ENCODE measurements around the gene RUSC1. TPM values are rescaled to one million over a fixed set of nuclear protein-coding genes. Genes with fewer than 3 reads are reported as not detected.

The RUSC1 gene
- total RNA-seq, 1 experiment from 2014 or later = 44.4 TPM

- H3K9me3 ChIP-seq = no peaks in the 10 kb centered on the region
- peaks cover 17% of the 10 kb centered on the region for H3K4me1 Mint-ChIP-seq (ENCODE audit: low read depth, unreplicated experiment)
- peak overlapping the region; percentile 87 for H3K4me3 ChIP-seq (ENCODE audit: low read depth, low read length)
- H3K4me3 Mint-ChIP-seq (ENCODE audit: unreplicated experiment) = peak overlapping the region; percentile 47
- no peaks in the 10 kb centered on the region for H3K27me3 ChIP-seq (replicated peaks; ENCODE audit: control insufficient read depth, insufficient read depth, low read length)
- TF ChIP-seq, protein P1, sequence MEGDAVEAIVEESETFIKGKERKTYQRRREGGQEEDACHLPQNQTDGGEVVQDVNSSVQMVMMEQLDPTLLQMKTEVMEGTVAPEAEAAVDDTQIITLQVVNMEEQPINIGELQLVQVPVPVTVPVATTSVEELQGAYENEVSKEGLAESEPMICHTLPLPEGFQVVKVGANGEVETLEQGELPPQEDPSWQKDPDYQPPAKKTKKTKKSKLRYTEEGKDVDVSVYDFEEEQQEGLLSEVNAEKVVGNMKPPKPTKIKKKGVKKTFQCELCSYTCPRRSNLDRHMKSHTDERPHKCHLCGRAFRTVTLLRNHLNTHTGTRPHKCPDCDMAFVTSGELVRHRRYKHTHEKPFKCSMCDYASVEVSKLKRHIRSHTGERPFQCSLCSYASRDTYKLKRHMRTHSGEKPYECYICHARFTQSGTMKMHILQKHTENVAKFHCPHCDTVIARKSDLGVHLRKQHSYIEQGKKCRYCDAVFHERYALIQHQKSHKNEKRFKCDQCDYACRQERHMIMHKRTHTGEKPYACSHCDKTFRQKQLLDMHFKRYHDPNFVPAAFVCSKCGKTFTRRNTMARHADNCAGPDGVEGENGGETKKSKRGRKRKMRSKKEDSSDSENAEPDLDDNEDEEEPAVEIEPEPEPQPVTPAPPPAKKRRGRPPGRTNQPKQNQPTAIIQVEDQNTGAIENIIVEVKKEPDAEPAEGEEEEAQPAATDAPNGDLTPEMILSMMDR (IDR thresholded peaks at IDR 0.05; ENCODE audit: insufficient read depth in 1 of 2, low read depth in 1 of 2, low read length in 1 of 2, severe bottlenecking in 1 of 2, unreplicated experiment in 1 of 2) = peak; percentile 43 to 63
- no peaks in the 10 kb centered on the region for H3K9me3 Mint-ChIP-seq (ENCODE audit: unreplicated experiment)
- POLR2A ChIA-PET = interaction anchor here (0.5 to 1.0 kb wide), 3 partner anchors 45 to 656 kb away, joined by 3 to 6 read pairs (median 3); partner anchors contain the start of gene KHDC4
- H3K36me3 Mint-ChIP-seq (ENCODE audit: insufficient read depth, unreplicated experiment) = peaks cover 27% of the 10 kb centered on the region
- DNase-seq = peak; percentile 83 to 87
- CTCF ChIA-PET = interaction anchor here (0.6 to 1.4 kb wide), 8 partner anchors 16 to 472 kb away, joined by 3 to 20 read pairs (median 5); partner anchors contain the start of genes FDPS and SCAMP3
- intact Hi-C loops (cut with micrococcal nuclease; ENCODE audit: unreplicated experiment) = loop anchor here (1.0 kb wide), 3 partner anchors 28 to 45 kb away; partner anchors contain the start of gene FDPS
- no TSS peak for BruUV-seq (replicated peaks)
- no peaks in the 10 kb centered on the region for H3K27me3 Mint-ChIP-seq (ENCODE audit: insufficient read depth, unreplicated experiment)
- H3K36me3 ChIP-seq (ENCODE audit: control insufficient read depth, insufficient read depth, low read length) = peaks cover 2% of the 10 kb centered on the region; the same call in 1 of the 2 replicates
- no peak overlapping the region for H3K27ac Mint-ChIP-seq (ENCODE audit: unreplicated experiment)
- H3K4me1 ChIP-seq = 0 out of 2 replicates have a peak, but pooled peaks cover 8% of the 10 kb centered on the region
Measured at GRCh38 chr1:155277902-155278688, 42.6 kb upstream of the RUSC1 start.

DNA sequence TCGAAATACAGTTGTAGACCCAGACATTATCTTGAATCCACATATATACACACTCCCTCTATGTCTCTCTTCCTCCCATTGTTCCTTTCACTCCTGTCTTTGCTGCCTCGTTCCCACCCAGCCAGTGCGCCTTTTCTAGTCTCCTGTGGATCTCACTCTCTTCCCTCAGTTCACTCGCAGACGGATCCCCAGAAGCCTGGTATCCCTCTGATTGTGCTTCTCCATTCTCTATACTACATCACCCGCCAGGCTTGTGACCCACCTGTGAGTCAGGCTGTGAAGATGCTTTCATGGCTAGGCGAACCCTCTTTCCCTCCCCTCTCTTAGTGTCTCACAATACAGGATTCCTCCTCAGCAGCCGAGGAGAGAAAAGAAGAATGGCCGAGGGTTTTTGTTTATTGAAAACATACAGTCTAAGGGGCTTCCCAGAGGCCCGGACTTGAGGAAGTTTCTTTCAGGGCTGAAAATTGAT is 42.0 kb upstream of the RUSC1 start:
- intact Hi-C loops (cut with micrococcal nuclease; ENCODE audit: unreplicated experiment) = loop anchor here (1.0 kb wide), 2 partner anchors 28 to 30 kb away; partner anchors contain the start of gene FDPS
- H3K27ac Mint-ChIP-seq (ENCODE audit: unreplicated experiment) = no peak overlapping the region
- peaks cover 17% of the 10 kb centered on the region for H3K4me1 Mint-ChIP-seq (ENCODE audit: low read depth, unreplicated experiment)
- no peak for DNase-seq
- POLR2A ChIA-PET = interaction anchor here (1.0 kb wide), 1 partner anchor 44 kb away, joined by 3 read pairs; no protein-coding TSS in a partner anchor
- Histone ChIP-seq H3K9me3 (no peaks in the 10 kb centered on the region), H3K4me1 (0 out of 2 replicates have a peak, but pooled peaks cover 7% of the 10 kb centered on the region), H3K4me3 (ENCODE audit: low read depth, low read length) (peak overlapping the region; percentile 87), H3K36me3 (ENCODE audit: control insufficient read depth, insufficient read depth, low read length) (peaks cover 2% of the 10 kb centered on the region; the same call in 1 of the 2 replicates), H3K27me3 (replicated peaks; ENCODE audit: control insufficient read depth, insufficient read depth, low read length) (no peaks in the 10 kb centered on the region)
- no peaks in the 10 kb centered on the region for H3K27me3 Mint-ChIP-seq (ENCODE audit: insufficient read depth, unreplicated experiment)
- TF ChIP-seq, protein P1 (IDR thresholded peaks at IDR 0.05; ENCODE audit: insufficient read depth in 1 of 2, low read depth in 1 of 2, low read length in 1 of 2, severe bottlenecking in 1 of 2, unreplicated experiment in 1 of 2) = no peak
- H3K9me3 Mint-ChIP-seq (ENCODE audit: unreplicated experiment) = no peaks in the 10 kb centered on the region
- CTCF ChIA-PET = interaction anchor here (0.6 to 1.4 kb wide), 5 partner anchors 17 to 45 kb away, joined by 3 to 20 read pairs (median 4); partner anchors contain the start of genes FDPS and SCAMP3
- H3K4me3 Mint-ChIP-seq (ENCODE audit: unreplicated experiment) = peak overlapping the region; percentile 47
- peaks cover 22% of the 10 kb centered on the region for H3K36me3 Mint-ChIP-seq (ENCODE audit: insufficient read depth, unreplicated experiment)
- TSS peak; percentile 12 for BruUV-seq (replicated peaks)

- TF ChIP-seq, protein P1 (IDR thresholded peaks at IDR 0.05; ENCODE audit: insufficient read depth in 1 of 2, low read depth in 1 of 2, low read length in 1 of 2, severe bottlenecking in 1 of 2, unreplicated experiment in 1 of 2) = no peak
- Histone ChIP-seq H3K9me3 (no peaks in the 10 kb centered on the region), H3K36me3 (ENCODE audit: control insufficient read depth, insufficient read depth, low read length) (peaks cover 2% of the 10 kb centered on the region; the same call in 1 of the 2 replicates), H3K4me3 (ENCODE audit: low read depth, low read length) (no peak overlapping the region), H3K4me1 (0 out of 2 replicates have a peak, but pooled peaks cover 4% of the 10 kb centered on the region), H3K27me3 (replicated peaks; ENCODE audit: control insufficient read depth, insufficient read depth, low read length) (no peaks in the 10 kb centered on the region)
- H3K4me3 Mint-ChIP-seq (ENCODE audit: unreplicated experiment) = no peak overlapping the region
- no peak overlapping the region for H3K27ac Mint-ChIP-seq (ENCODE audit: unreplicated experiment)
- ChIA-PET POLR2A (no interaction called here), CTCF (interaction anchor here (1.4 kb wide), 1 partner anchor 44 kb away, joined by 20 read pairs; no protein-coding TSS in a partner anchor)
- DNase-seq = no peak
- BruUV-seq (replicated peaks) = no TSS peak
- peaks cover 17% of the 10 kb centered on the region for H3K4me1 Mint-ChIP-seq (ENCODE audit: low read depth, unreplicated experiment)
- H3K27me3 Mint-ChIP-seq (ENCODE audit: insufficient read depth, unreplicated experiment) = no peaks in the 10 kb centered on the region
- H3K36me3 Mint-ChIP-seq (ENCODE audit: insufficient read depth, unreplicated experiment) = peaks cover 22% of the 10 kb centered on the region
- intact Hi-C loops (cut with micrococcal nuclease; ENCODE audit: unreplicated experiment) = no loop called here
- no peaks in the 10 kb centered on the region for H3K9me3 Mint-ChIP-seq (ENCODE audit: unreplicated experiment)
Measured at GRCh38 chr1:155279268-155279667, 41.4 kb upstream of the RUSC1 start.
